ENCODE data around the gene GDPD3. TPM values are rescaled to one million over a fixed set of nuclear protein-coding genes. Genes with fewer than 3 reads are reported as not detected.

The GDPD3 gene
- total and polyA plus RNA-seq, 2 donors from 2014 or later: 3.6 to 17.7 TPM

GRCh38 chr16:30124985-30125379 is 11.6 kb upstream of the GDPD3 start:
- no peak overlapping the region for H3K27ac ChIP-seq (ENCODE audit: low read depth in 2 of 2, low read length in 2 of 2)
- intact Hi-C loops (cut with DNase I): no loop called here
- H3K4me1 ChIP-seq (ENCODE audit: control insufficient read depth in 2 of 3, insufficient read depth in 2 of 3, low read depth in 1 of 3, low read length in 3 of 3): peaks cover 0 to 4% (median 0%) of the 10 kb centered on the region in 3 donors
- H3K36me3 ChIP-seq (ENCODE audit: control insufficient read depth in 2 of 3, insufficient read depth in 3 of 3, low read length in 3 of 3): no peaks in the 10 kb centered on the region
- TF ChIP-seq CTCF (IDR thresholded peaks at IDR 0.05; ENCODE audit: borderline replicate concordance, extremely low read depth, insufficient read depth): no peak
- H3K27me3 ChIP-seq (ENCODE audit: control insufficient read depth, insufficient read depth, low read length): no peaks in the 10 kb centered on the region
- H3K9ac ChIP-seq (ENCODE audit: low read length in 3 of 3): no peak overlapping the region
- H3K9me3 ChIP-seq (ENCODE audit: control insufficient read depth in 2 of 3, insufficient read depth in 1 of 3, low read length in 3 of 3): no peaks in the 10 kb centered on the region
- DNase-seq: peak in 1 of 5 donors; percentile 10
- no peak for FAIRE-seq
- H3K4me3 ChIP-seq (ENCODE audit: low read length in 3 of 3): no peak overlapping the region

GRCh38 chr16:30122604-30123160 is 9.3 kb upstream of the GDPD3 start:
- no peak for FAIRE-seq
- H3K27ac ChIP-seq (ENCODE audit: low read depth in 2 of 2, low read length in 2 of 2): peak overlapping the region; percentile 83 to 91
- H3K36me3 ChIP-seq (ENCODE audit: control insufficient read depth in 2 of 3, insufficient read depth in 3 of 3, low read length in 3 of 3): peaks cover 3 to 16% (median 4%) of the 10 kb centered on the region in 3 donors
- intact Hi-C loops (cut with DNase I): no loop called here
- no peaks in the 10 kb centered on the region for H3K27me3 ChIP-seq (ENCODE audit: control insufficient read depth, insufficient read depth, low read length)
- peak overlapping the region; percentile 42 to 86 (median 49) for H3K9ac ChIP-seq (ENCODE audit: low read length in 3 of 3)
- peak overlapping the region; percentile 64 to 80 (median 76) for H3K4me3 ChIP-seq (ENCODE audit: low read length in 3 of 3)
- no peak for TF ChIP-seq CTCF (IDR thresholded peaks at IDR 0.05; ENCODE audit: borderline replicate concordance, extremely low read depth, insufficient read depth)
- H3K4me1 ChIP-seq (ENCODE audit: control insufficient read depth in 2 of 3, insufficient read depth in 2 of 3, low read depth in 1 of 3, low read length in 3 of 3): peaks cover 0 to 4% (median 0%) of the 10 kb centered on the region in 3 donors
- H3K9me3 ChIP-seq (ENCODE audit: control insufficient read depth in 2 of 3, insufficient read depth in 1 of 3, low read length in 3 of 3): no peaks in the 10 kb centered on the region
- DNase-seq: peak in 2 of 5 donors; percentile 64 to 80

GRCh38 chr16:30121741-30122571 is 8.6 kb upstream of the GDPD3 start:
- Histone ChIP-seq H3K9me3 (ENCODE audit: control insufficient read depth in 2 of 3, insufficient read depth in 1 of 3, low read length in 3 of 3) (no peaks in the 10 kb centered on the region), H3K4me1 (ENCODE audit: control insufficient read depth in 2 of 3, insufficient read depth in 2 of 3, low read depth in 1 of 3, low read length in 3 of 3) (peaks cover 0 to 4% (median 0%) of the 10 kb centered on the region in 3 donors), H3K36me3 (ENCODE audit: control insufficient read depth in 2 of 3, insufficient read depth in 3 of 3, low read length in 3 of 3) (peaks cover 7 to 24% (median 9%) of the 10 kb centered on the region in 3 donors), H3K27me3 (ENCODE audit: control insufficient read depth, insufficient read depth, low read length) (no peaks in the 10 kb centered on the region), H3K27ac (ENCODE audit: low read depth in 2 of 2, low read length in 2 of 2) (peak overlapping the region; percentile 83 to 91), H3K9ac (ENCODE audit: low read length in 3 of 3) (peak overlapping the region; percentile 42 to 86 (median 49)), H3K4me3 (ENCODE audit: low read length in 3 of 3) (peak overlapping the region; percentile 64 to 80 (median 76))
- DNase-seq (peak; percentile 40 to 94 (median 63)), FAIRE-seq (no peak)
- no peak for TF ChIP-seq CTCF (IDR thresholded peaks at IDR 0.05; ENCODE audit: borderline replicate concordance, extremely low read depth, insufficient read depth)
- intact Hi-C loops (cut with DNase I): no loop called here

Data from kidney (tissue), 14 donors.